Mucosa of descending colon (tissue), 3 donors: ENCODE measurements around the gene HIVEP1. TPM values are rescaled to one million over a fixed set of nuclear protein-coding genes. Genes with fewer than 3 reads are reported as not detected.
"Not testable (repeated sequence)": the region's sequence is repeated elsewhere in the genome, so short reads cannot be mapped to it uniquely, and the experiment has no call there.

Experiments used
- ATAC-seq: fragments of 200-7000 bp; cut with Tn5 transposase; one replicate; pipeline ENCODE4 v1.9.1; 2020; ENCODE audit warnings: mild to moderate bottlenecking, moderate library complexity
- DNase-seq, 3 donors: peaks; one replicate each; pipeline ENCODE4 v3.0.0-alpha.2; 2020
- H3K36me3 ChIP-seq: fragments of 200-600 bp; one replicate; pipeline ENCODE4 v1.8.0; 2021; ENCODE audit warnings: low read depth, mild to moderate bottlenecking
- H3K4me1 ChIP-seq: fragments of 200-600 bp; one replicate; pipeline ENCODE4 v1.8.0; 2021; ENCODE audit warnings: low read depth, mild to moderate bottlenecking
- H3K4me3 ChIP-seq: fragments of 200-600 bp; one replicate; pipeline ENCODE4 v1.8.0; 2021; ENCODE audit warnings: mild to moderate bottlenecking
- H3K9me3 ChIP-seq: fragments of 200-600 bp; one replicate; pipeline ENCODE4 v1.8.0; 2021; ENCODE audit warnings: mild to moderate bottlenecking
- CTCF ChIP-seq: fragments of 200-600 bp; IDR thresholded peaks from one replicate; pipeline ENCODE4 v1.8.0; 2022; ENCODE audit warnings: antibody characterized with exemption, mild to moderate bottlenecking
- intact Hi-C, 2 donors: fragments of 100-400 bp; cut with DNase I in 1 of 2; cut with micrococcal nuclease in 1 of 2; formaldehyde crosslinking; loops; one replicate each; pipeline versions ENCODE4 v1.11.0 to v1.11.1; 2022; cut with DNase I, micrococcal nuclease
- total RNA-seq, 3 donors: library from RNA; stranded (reverse); fragmentation: NEBNext Ultra II Directional in 2 of 3; extraction: Animal tissue kit (Norgen Biotek cat#: 25700) in 2 of 3; gene quantifications; one replicate each; pipeline versions ENCODE4 v1.2.1 to v1.2.4, GENCODE V29; 2021 to 2023
- donor health status: DM: no; HTN: no; CAD: no; lungs with moderate emphysema.
- donor health status: DM: no; HTN: no; CAD: no.
- donor health status: DM: no; HTN: yes; CAD: no.

The HIVEP1 gene
- total RNA-seq, 3 donors from 2014 or later: 27.6 to 37.3 (median 35.8) TPM

- TF ChIP-seq CTCF: no peak
- DNase-seq (no peak), ATAC-seq (no peak)
- no peak overlapping the region for H3K4me3 ChIP-seq
- intact Hi-C loops: no loop called here
- no peaks in the 10 kb centered on the region for H3K9me3 ChIP-seq
- H3K4me1 ChIP-seq: no peaks in the 10 kb centered on the region
- no peaks in the 10 kb centered on the region for H3K36me3 ChIP-seq
Observed at GRCh38 chr6:12173661-12174060, 161.5 kb downstream of the HIVEP1 start.

GRCh38 chr6:12174878-12175277 lies 162.8 kb downstream of the HIVEP1 start:
- H3K9me3 ChIP-seq: no peaks in the 10 kb centered on the region
- H3K4me3 ChIP-seq: no peak overlapping the region
- no peaks in the 10 kb centered on the region for H3K4me1 ChIP-seq
- no peaks in the 10 kb centered on the region for H3K36me3 ChIP-seq
- intact Hi-C loops: no loop called here
- DNase-seq (no peak), ATAC-seq (no peak)
- no peak for TF ChIP-seq CTCF

GRCh38 chr6:12175626-12176025 lies 163.5 kb downstream of the HIVEP1 start:
- no peak for TF ChIP-seq CTCF
- DNase-seq: no peak
- no peaks in the 10 kb centered on the region for H3K4me1 ChIP-seq
- intact Hi-C loops: no loop called here
- no peaks in the 10 kb centered on the region for H3K36me3 ChIP-seq
- H3K9me3 ChIP-seq: no peaks in the 10 kb centered on the region
- ATAC-seq: no peak
- no peak overlapping the region for H3K4me3 ChIP-seq

GRCh38 chr6:12176782-12177181 lies 164.7 kb downstream of the HIVEP1 start:
- ATAC-seq, DNase-seq, H3K4me3 ChIP-seq, H3K9me3 ChIP-seq, H3K4me1 ChIP-seq, intact Hi-C loops, H3K36me3 ChIP-seq: not testable (repeated sequence)

GRCh38 chr6:12178521-12178920 lies 166.4 kb downstream of the HIVEP1 start:
- H3K4me1 ChIP-seq: no peaks in the 10 kb centered on the region
- intact Hi-C loops: no loop called here
- TF ChIP-seq CTCF: no peak
- H3K36me3 ChIP-seq: no peaks in the 10 kb centered on the region
- ATAC-seq (no peak), DNase-seq (no peak)
- no peaks in the 10 kb centered on the region for H3K9me3 ChIP-seq
- H3K4me3 ChIP-seq: no peak overlapping the region

- intact Hi-C loops: no loop called here
- no peak overlapping the region for H3K4me3 ChIP-seq
Observed at GRCh38 chr6:12181481-12181880, 169.4 kb downstream of the HIVEP1 start.

More at GRCh38 chr6:12181481-12181880, 169.4 kb downstream of the HIVEP1 start:
- Histone ChIP-seq H3K36me3 (no peaks in the 10 kb centered on the region), H3K9me3 (no peaks in the 10 kb centered on the region), H3K4me1 (no peaks in the 10 kb centered on the region)
- no peak for DNase-seq
- TF ChIP-seq CTCF: no peak
- ATAC-seq: no peak
